IMR-90 (cell line): Measurements from ENCODE around the gene TEX261. TPM values are rescaled to one million over a fixed set of nuclear protein-coding genes. Genes with fewer than 3 reads are reported as not detected.

Experiments used
- ATAC-seq: fragments of 200-7000 bp; cut with Tn5 transposase; 2 replicates; pipeline ENCODE4 v1.9.1; 2020; ENCODE audit warnings: low read depth, mild to moderate bottlenecking, moderate library complexity
- BruUV-seq: library from RNA; stranded (reverse); fragments of 400-500 nt; replicated peaks from 2 replicates; lab custom pipeline; 2021; lab: Mats Ljungman, UMichigan
- CTCF ChIA-PET: fragments of 300-600 bp; formaldehyde crosslinking; extraction: SDS; loops from one replicate; lab custom pipeline; 2021; ENCODE audit warnings: antibody characterized with exemption; lab: Yijun Ruan, JAX
- POLR2A ChIA-PET: fragments of 300-600 bp; sonication (Branson Sonifier 250); formaldehyde crosslinking; loops from one replicate; lab custom pipeline; 2022; ENCODE audit warnings: antibody characterized with exemption; ENCODE audit not compliant: unreplicated experiment; lab: Charles Lee
- DNase-seq: peaks from one replicate; pipeline ENCODE4 v3.0.0; 2013
- H2AFZ ChIP-seq: replicated peaks from 2 replicates; pipeline ENCODE3; 2013; ENCODE audit warnings: low read length, mild to moderate bottlenecking; ENCODE audit not compliant: poor library complexity
- H2AK5ac ChIP-seq: 2 replicates; pipeline ENCODE4 v1.6.1; 2013; ENCODE audit warnings: low read depth, low read length, inconsistent platforms
- H2AK9ac ChIP-seq: replicated peaks from 2 replicates; pipeline ENCODE3; 2013; ENCODE audit warnings: mild to moderate bottlenecking, low read depth, low read length, moderate library complexity; ENCODE audit not compliant: poor library complexity
- H2BK120ac ChIP-seq: 2 replicates; pipeline ENCODE4 v1.6.1; 2013; ENCODE audit warnings: low read depth, low read length, inconsistent platforms
- H2BK15ac ChIP-seq: 3 replicates; pipeline ENCODE4 v1.6.1; 2013; ENCODE audit warnings: low read depth, low read length, inconsistent platforms
- H2BK20ac ChIP-seq: 2 replicates; pipeline ENCODE4 v1.6.1; 2013; ENCODE audit warnings: low read depth, mild to moderate bottlenecking, inconsistent platforms, low read length, moderate library complexity
- H2BK5ac ChIP-seq: 2 replicates; pipeline ENCODE4 v1.6.1; 2013; ENCODE audit warnings: mild to moderate bottlenecking, low read depth, low read length, inconsistent platforms; ENCODE audit not compliant: poor library complexity, severe bottlenecking
- H3K14ac ChIP-seq: replicated peaks from 2 replicates; pipeline ENCODE4 v1.6.1; 2013; ENCODE audit warnings: low read depth, low read length, inconsistent platforms
- H3K18ac ChIP-seq: 2 replicates; pipeline ENCODE4 v1.6.1; 2013; ENCODE audit warnings: low read depth, low read length, control low read depth
- H3K23ac ChIP-seq: 2 replicates; pipeline ENCODE4 v1.6.1; 2013; ENCODE audit warnings: low read depth, low read length, inconsistent platforms
- H3K27ac ChIP-seq: 2 replicates; pipeline ENCODE4 v1.5.1; 2013; ENCODE audit warnings: mild to moderate bottlenecking, control low read depth, low read length; ENCODE audit not compliant: insufficient read depth
- H3K27me3 ChIP-seq: 2 replicates; pipeline ENCODE4 v1.6.1; 2013; ENCODE audit warnings: low read length; ENCODE audit not compliant: control insufficient read depth, insufficient read depth
- H3K36me3 ChIP-seq: 2 replicates; pipeline ENCODE4 v1.6.1; 2013; ENCODE audit warnings: low read length, mixed read lengths; ENCODE audit not compliant: control insufficient read depth, insufficient read depth
- H3K4ac ChIP-seq: 2 replicates; pipeline ENCODE4 v1.6.1; 2013; ENCODE audit warnings: low read depth, low read length, inconsistent platforms
- H3K4me1 ChIP-seq: 2 replicates; pipeline ENCODE4 v1.6.1; 2013; ENCODE audit warnings: low read length, mixed read lengths; ENCODE audit not compliant: control insufficient read depth, insufficient read depth
- H3K4me2 ChIP-seq: 2 replicates; pipeline ENCODE4 v1.6.1; 2013; ENCODE audit warnings: low read depth, mild to moderate bottlenecking, control low read depth, low read length, moderate library complexity
- H3K4me3 ChIP-seq: 2 replicates; pipeline ENCODE4 v1.5.1; 2013; ENCODE audit warnings: low read depth, mild to moderate bottlenecking, control low read depth, low read length, moderate library complexity; ENCODE audit not compliant: insufficient read depth
- H3K56ac ChIP-seq: 2 replicates; pipeline ENCODE4 v1.6.1; 2013; ENCODE audit warnings: low read length, inconsistent platforms; ENCODE audit not compliant: insufficient read depth; ENCODE audit errors: extremely low read depth
- H3K79me1 ChIP-seq, 2 experiments: 2 replicates each; pipeline ENCODE4 v1.6.1; 2013; ENCODE audit warnings: low read length in 2 of 2, inconsistent platforms in 1 of 2, low read depth in 1 of 2
- H3K9ac ChIP-seq: 2 replicates; pipeline ENCODE4 v1.6.1; 2013; ENCODE audit warnings: low read depth, low read length, control low read depth
- H3K9me1 ChIP-seq: 2 replicates; pipeline ENCODE4 v1.6.1; 2013; ENCODE audit warnings: low read length, inconsistent platforms; ENCODE audit not compliant: insufficient read depth
- H3K9me3 ChIP-seq: 2 replicates; pipeline ENCODE4 v1.6.1; 2013; ENCODE audit warnings: low read length; ENCODE audit not compliant: control insufficient read depth, insufficient read depth
- H4K20me1 ChIP-seq: 2 replicates; pipeline ENCODE4 v1.6.1; 2013; ENCODE audit warnings: low read length, inconsistent platforms; ENCODE audit not compliant: insufficient read depth
- H4K5ac ChIP-seq: 2 replicates; pipeline ENCODE4 v1.6.1; 2013; ENCODE audit warnings: mild to moderate bottlenecking, low read depth, low read length, control low read depth
- H4K8ac ChIP-seq, 2 experiments: 2 replicates each; pipeline ENCODE4 v1.6.1; 2013; ENCODE audit warnings: low read depth in 2 of 2, low read length in 2 of 2, control low read depth in 1 of 2, inconsistent platforms in 1 of 2
- H4K91ac ChIP-seq: 2 replicates; pipeline ENCODE4 v1.6.1; 2013; ENCODE audit warnings: low read depth, low read length, inconsistent platforms; ENCODE audit not compliant: insufficient read depth
- CHD1 ChIP-seq: IDR thresholded peaks from 2 replicates; pipeline ENCODE4 v1.6.1; 2012; ENCODE audit warnings: low read depth, low read length, improper control_type of control experiment
- MAFK ChIP-seq: IDR thresholded peaks from 2 replicates; pipeline ENCODE4 v1.6.1; 2012; ENCODE audit warnings: low read depth, low read length, improper control_type of control experiment
- POLR2A ChIP-seq: IDR thresholded peaks from 2 replicates; pipeline ENCODE4 v1.6.1; 2012; ENCODE audit warnings: mild to moderate bottlenecking, low read depth, low read length
- RAD21 ChIP-seq: IDR thresholded peaks from 2 replicates; pipeline ENCODE4 v1.6.1; 2012; ENCODE audit warnings: low read length, improper control_type of control experiment
- RCOR1 ChIP-seq: IDR thresholded peaks from 2 replicates; pipeline ENCODE4 v1.6.1; 2012; ENCODE audit warnings: mild to moderate bottlenecking, low read length, improper control_type of control experiment; ENCODE audit not compliant: insufficient replicate concordance
- RFX5 ChIP-seq: IDR thresholded peaks from 2 replicates; pipeline ENCODE4 v1.8.0; 2012; ENCODE audit warnings: low read depth, mild to moderate bottlenecking, low read length, moderate library complexity
- WGBS, 2 experiments: methylation state at CpG; one replicate each; pipeline versions ENCODE4 v1.1.5 to v1.1.7; 2013; ENCODE audit warnings: missing lambda C conversion rate in 2 of 2; ENCODE audit not compliant: insufficient read length in 1 of 2; ENCODE audit errors: extremely low coverage in 2 of 2; 5-methylcytosine and 5-hydroxymethylcytosine counted together
- dilution Hi-C: fragments of 300-500 bp; cut with HindIII; formaldehyde crosslinking; loops from one replicate; pipeline ENCODE4 v1.14.3; 2018; ENCODE audit warnings: low sequenced_read_pairs; ENCODE audit not compliant: unreplicated experiment
- in situ Hi-C: fragments of 300-500 bp; cut with MboI; formaldehyde crosslinking; loops from 3 replicates; pipeline ENCODE4 v1.14.3; 2019; ENCODE audit warnings: low sequenced_read_pairs, inconsistent platforms, mixed read lengths
- intact Hi-C: fragments of 100-400 bp; cut with micrococcal nuclease; formaldehyde crosslinking; loops from 2 replicates; pipeline ENCODE4 v1.10.0; 2022
- polyA plus RNA-seq, 3 experiments: library from polyadenylated mRNA; depleted of rRNA; stranded (reverse); fragments of >200 nt; gene quantifications; 2 replicates each; pipeline ENCODE4 v1.2.3, GENCODE V29; 2012; ENCODE audit warnings: low replicate concordance in 1 of 3
- total RNA-seq: library from RNA; depleted of rRNA; stranded (reverse); fragments of >200 nt; gene quantifications from 2 replicates; pipeline ENCODE4 v1.2.3, GENCODE V29; 2012
- TF ChIP-seq, protein P1 (sequence below): fragments of 150-350 bp; IDR thresholded peaks from 2 replicates; pipeline ENCODE4 v1.6.1; 2017; ENCODE audit warnings: mild to moderate bottlenecking, antibody characterized with exemption, low read length, low read depth
- TF ChIP-seq, protein P2 (sequence below): conservative IDR thresholded peaks from 2 replicates; pipeline ENCODE4 v1.5.1; 2012; ENCODE audit warnings: mild to moderate bottlenecking, low read depth, low read length, improper control_type of control experiment

The TEX261 gene
- total and polyA plus RNA-seq, 2 of the 4 experiments (the other 2 are of a cell fraction): 26.3 to 69.8 TPM

DNA sequence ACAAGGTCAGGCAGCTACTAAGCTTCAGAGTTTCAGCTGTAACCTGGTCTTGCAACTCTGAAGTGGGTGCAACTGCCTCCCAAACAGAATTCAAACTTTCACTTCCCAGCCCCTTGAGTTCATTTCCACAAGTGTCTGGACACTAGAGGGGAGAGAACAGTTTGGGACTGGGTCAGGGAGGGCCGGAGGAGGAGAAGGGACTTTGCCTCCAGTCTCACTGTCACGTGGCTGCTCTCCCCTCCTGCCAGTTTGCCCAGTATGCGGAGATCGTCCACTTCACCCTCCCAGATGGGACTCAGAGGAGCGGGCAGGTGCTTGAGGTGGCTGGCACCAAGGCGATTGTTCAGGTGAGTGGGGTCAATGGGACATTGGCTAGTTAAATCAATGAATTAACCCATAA is 36.9 kb downstream of the TEX261 start:
- Histone ChIP-seq H4K20me1 (no peaks in the 10 kb centered on the region; the same call in 1 of the 2 replicates), H2AK5ac (no peak overlapping the region), H4K8ac (no peak overlapping the region), H3K18ac (no peak overlapping the region), H2AFZ (no peak overlapping the region), H4K5ac (no peak overlapping the region), H2BK120ac (no peak overlapping the region), H3K4ac (no peak overlapping the region), H3K4me1 (no peaks in the 10 kb centered on the region), H2BK20ac (no peak overlapping the region), H3K27me3 (peaks cover 7% of the 10 kb centered on the region), H2AK9ac (no peak overlapping the region), H4K91ac (no peak overlapping the region), H3K36me3 (no peaks in the 10 kb centered on the region), H3K23ac (no peak overlapping the region), H2BK5ac (no peak overlapping the region), H3K9me3 (no peaks in the 10 kb centered on the region), H3K9me1 (no peaks in the 10 kb centered on the region), H3K4me2 (no peak overlapping the region), H2BK15ac (no peak overlapping the region), H3K56ac (no peak overlapping the region), H3K27ac (no peak overlapping the region), H3K79me1 (no peaks in the 10 kb centered on the region), H3K4me3 (no peak overlapping the region), H3K14ac (no peak overlapping the region), H3K9ac (no peak overlapping the region)
- ATAC-seq: no peak
- DNase-seq: no peak
- TF ChIP-seq, protein P1, sequence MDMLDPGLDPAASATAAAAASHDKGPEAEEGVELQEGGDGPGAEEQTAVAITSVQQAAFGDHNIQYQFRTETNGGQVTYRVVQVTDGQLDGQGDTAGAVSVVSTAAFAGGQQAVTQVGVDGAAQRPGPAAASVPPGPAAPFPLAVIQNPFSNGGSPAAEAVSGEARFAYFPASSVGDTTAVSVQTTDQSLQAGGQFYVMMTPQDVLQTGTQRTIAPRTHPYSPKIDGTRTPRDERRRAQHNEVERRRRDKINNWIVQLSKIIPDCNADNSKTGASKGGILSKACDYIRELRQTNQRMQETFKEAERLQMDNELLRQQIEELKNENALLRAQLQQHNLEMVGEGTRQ: no peak
- TF ChIP-seq RAD21: no peak
- no peak for TF ChIP-seq CHD1
- no peak for TF ChIP-seq MAFK
- no peak for TF ChIP-seq RFX5
- TF ChIP-seq POLR2A: no peak
- TF ChIP-seq, protein P2, sequence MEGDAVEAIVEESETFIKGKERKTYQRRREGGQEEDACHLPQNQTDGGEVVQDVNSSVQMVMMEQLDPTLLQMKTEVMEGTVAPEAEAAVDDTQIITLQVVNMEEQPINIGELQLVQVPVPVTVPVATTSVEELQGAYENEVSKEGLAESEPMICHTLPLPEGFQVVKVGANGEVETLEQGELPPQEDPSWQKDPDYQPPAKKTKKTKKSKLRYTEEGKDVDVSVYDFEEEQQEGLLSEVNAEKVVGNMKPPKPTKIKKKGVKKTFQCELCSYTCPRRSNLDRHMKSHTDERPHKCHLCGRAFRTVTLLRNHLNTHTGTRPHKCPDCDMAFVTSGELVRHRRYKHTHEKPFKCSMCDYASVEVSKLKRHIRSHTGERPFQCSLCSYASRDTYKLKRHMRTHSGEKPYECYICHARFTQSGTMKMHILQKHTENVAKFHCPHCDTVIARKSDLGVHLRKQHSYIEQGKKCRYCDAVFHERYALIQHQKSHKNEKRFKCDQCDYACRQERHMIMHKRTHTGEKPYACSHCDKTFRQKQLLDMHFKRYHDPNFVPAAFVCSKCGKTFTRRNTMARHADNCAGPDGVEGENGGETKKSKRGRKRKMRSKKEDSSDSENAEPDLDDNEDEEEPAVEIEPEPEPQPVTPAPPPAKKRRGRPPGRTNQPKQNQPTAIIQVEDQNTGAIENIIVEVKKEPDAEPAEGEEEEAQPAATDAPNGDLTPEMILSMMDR: no peak
- no peak for TF ChIP-seq RCOR1
- in situ Hi-C loops: no loop called here
- POLR2A ChIA-PET: no interaction called here
- intact Hi-C loops: no loop called here
- no TSS peak for BruUV-seq
- dilution Hi-C loops: no loop called here
- no CpG with 5 or more reads among the region's 6 CpGs for WGBS, 2 experiments
- CTCF ChIA-PET: no interaction called here
